Cardiac fibroblast (primary cell): ENCODE results near the gene C12orf56.

ENCODE experiments used
- DNase-seq, 2 donors: peaks; one replicate each; pipeline versions ENCODE4 v3.0.0 to v3.0.0-alpha.2; 2010; ENCODE audit warnings: low read depth in 2 of 2
- H3K4me3 ChIP-seq, 2 donors: replicated peaks in 1 of 2; 1 replicate in 1 of 2; 2 replicates in 1 of 2; pipeline ENCODE4 v1.5.1; 2011; ENCODE audit warnings: low read depth in 2 of 2, low read length in 2 of 2, mild to moderate bottlenecking in 2 of 2, moderate library complexity in 1 of 2
- CTCF ChIP-seq: IDR thresholded peaks from one replicate; pipeline ENCODE4 v1.5.1; 2011; ENCODE audit warnings: low read depth, mild to moderate bottlenecking, low read length, inconsistent platforms

C12orf56 gene

GRCh38 chr12:64392221-64392620 is 1.7 kb upstream of the C12orf56 start:
- peak; percentile 35 for TF ChIP-seq CTCF
- peak; percentile 48 to 74 for DNase-seq

GRCh38 chr12:64389154-64389553 is 1.4 kb downstream of the C12orf56 start:
- no peak for DNase-seq
- no peak for TF ChIP-seq CTCF
- no peak overlapping the region for H3K4me3 ChIP-seq

More at GRCh38 chr12:64392221-64392620, 1.7 kb upstream of the C12orf56 start:
- no peak overlapping the region for H3K4me3 ChIP-seq

GRCh38 chr12:64387197-64387816 is 3.3 kb downstream of the C12orf56 start:
- H3K4me3 ChIP-seq = no peak overlapping the region
- no peak for TF ChIP-seq CTCF
- DNase-seq = no peak

GRCh38 chr12:64385468-64385867 is 5.1 kb downstream of the C12orf56 start:
- peak in 1 of 2 donors; percentile 65 for DNase-seq
- H3K4me3 ChIP-seq = no peak overlapping the region
- TF ChIP-seq CTCF = no peak

- no peak overlapping the region for H3K4me3 ChIP-seq
- TF ChIP-seq CTCF = no peak
- DNase-seq = no peak
Measured at GRCh38 chr12:64385019-64385418, 5.5 kb downstream of the C12orf56 start.

- no peak overlapping the region for H3K4me3 ChIP-seq
- no peak for TF ChIP-seq CTCF
- DNase-seq = no peak
Measured at GRCh38 chr12:64383675-64384074, 6.9 kb downstream of the C12orf56 start.
